ENCODE data around the gene APEH. TPM values are rescaled to one million over a fixed set of nuclear protein-coding genes. Genes with fewer than 3 reads are reported as not detected.

The APEH gene
- total and polyA plus RNA-seq, 2 of the 13 experiments (the other 11 are each of a cell fraction or from before 2014, with no cell fraction given) = 116 to 130 TPM

DNA sequence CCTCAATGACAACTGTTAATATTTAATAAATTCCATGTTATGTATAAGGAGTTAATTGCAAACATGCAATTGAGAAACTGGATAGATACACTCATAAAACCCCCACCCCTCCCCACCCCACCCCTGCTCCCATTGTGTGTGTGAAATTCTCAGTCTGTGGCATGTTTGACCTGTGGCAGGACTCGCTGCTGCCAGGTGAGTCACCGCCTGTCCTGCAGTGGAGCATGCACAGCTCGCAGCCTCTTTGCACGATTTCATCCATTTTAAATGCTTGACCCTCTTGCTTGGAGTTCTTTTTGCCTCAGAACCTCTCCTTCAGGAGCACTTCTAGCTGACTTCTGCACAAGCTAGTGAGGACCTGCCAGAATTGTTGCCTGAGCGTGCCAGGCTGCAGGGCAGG is 5.3 kb upstream of the APEH start:
- H3K79me2 ChIP-seq (ENCODE audit: insufficient read depth, low read length) = no peaks in the 10 kb centered on the region
- no peak for FAIRE-seq
- intact Hi-C loops (cut with micrococcal nuclease; ENCODE audit: unreplicated experiment) = loop anchor here (5.0 kb wide), 1 partner anchor 82 kb away; no protein-coding TSS in a partner anchor
- ATAC-seq = no peak
- peak; percentile 21 for DNase-seq (ENCODE audit: low spot score)
- H3K27me3 ChIP-seq (ENCODE audit: control insufficient read depth in 1 of 2, insufficient read depth in 2 of 2, low read length in 2 of 2) = no peaks in the 10 kb centered on the region
- no peaks in the 10 kb centered on the region for H3K9me3 ChIP-seq (ENCODE audit: low read length)
- WGBS (ENCODE audit: low lambda C conversion rate) = 12% methylated on average over 5 of the region's 5 CpGs
- no peaks in the 10 kb centered on the region for H4K20me1 ChIP-seq (ENCODE audit: insufficient read depth, low read length)
- in situ Hi-C loops (cut with HindIII; ENCODE audit: extremely low pct_ligation_motif_present, low pct_unique_long_range_greater_than_20kb) = no loop called here
- H3K9ac ChIP-seq (ENCODE audit: insufficient read depth, low read depth, low read length) = no peak overlapping the region
- 0 out of 6 replicates have a peak overlapping the region, but pooled peaks of 1 of the 3 experiments have one; percentile 2 for H3K4me3 ChIP-seq (replicated peaks in 1 of 3; ENCODE audit: insufficient read depth in 1 of 3, low read depth in 2 of 3, low read length in 3 of 3)
- TF ChIP-seq KDM1A (CRISPR knock-in tag; IDR thresholded peaks at IDR 0.05) (no peak), FOSL2 (CRISPR knock-in tag; IDR thresholded peaks at IDR 0.05) (peak; percentile 80)
- no peaks in the 10 kb centered on the region for H3K36me3 ChIP-seq (replicated peaks in 1 of 2; ENCODE audit: control insufficient read depth in 1 of 2, insufficient read depth in 2 of 2, low read length in 2 of 2)
- H2AFZ ChIP-seq (ENCODE audit: low read length) = no peak overlapping the region
- peaks cover 94% of the 10 kb centered on the region for H3K4me1 ChIP-seq (ENCODE audit: insufficient read depth, low read length)
- no TSS peak for BruUV-seq (replicated peaks)
- H3K27ac ChIP-seq (ENCODE audit: extremely low read length, insufficient read depth, low read length) = peak overlapping the region; percentile 80
- CTCF ChIA-PET (ENCODE audit: low intra/inter-chr PET ratio, low total read pairs) = interaction anchor here (0.8 kb wide), 1 partner anchor 129 kb away, joined by 4 read pairs; no protein-coding TSS in a partner anchor
- POLR2A ChIA-PET = interaction anchor here (0.8 to 2.0 kb wide), 3 partner anchors 114 to 132 kb away, joined by 5 to 28 read pairs (median 5); partner anchors contain the start of gene BSN
- H3K4me2 ChIP-seq (ENCODE audit: low read depth, low read length) = peak overlapping the region; percentile 27

DNA sequence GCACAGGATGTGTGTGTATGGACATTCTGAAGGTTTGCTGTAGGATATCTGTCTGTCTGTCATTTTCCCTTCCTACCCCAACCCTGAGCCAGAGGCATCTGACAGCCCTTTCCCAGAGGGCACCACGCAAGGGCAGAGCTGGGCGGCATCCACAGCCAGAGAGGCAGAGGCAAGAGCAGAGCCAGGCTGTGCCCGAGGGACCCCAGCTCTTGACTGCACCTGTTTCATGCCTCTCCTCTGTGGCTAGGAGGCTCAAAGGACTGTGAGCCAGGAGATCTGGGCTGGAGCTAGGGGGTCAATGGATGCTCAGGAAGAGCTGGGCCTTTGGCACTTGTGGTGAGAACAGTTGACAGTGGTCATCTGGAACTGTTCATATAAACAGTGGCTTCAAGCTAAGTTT is 4.8 kb upstream of the APEH start:
- intact Hi-C loops (cut with micrococcal nuclease; ENCODE audit: unreplicated experiment) = loop anchor here (5.0 kb wide), 1 partner anchor 82 kb away; no protein-coding TSS in a partner anchor
- CTCF ChIA-PET (ENCODE audit: low intra/inter-chr PET ratio, low total read pairs) = interaction anchor here (0.8 kb wide), 1 partner anchor 130 kb away, joined by 4 read pairs; no protein-coding TSS in a partner anchor
- Histone ChIP-seq H4K20me1 (ENCODE audit: insufficient read depth, low read length) (no peaks in the 10 kb centered on the region), H3K27ac (ENCODE audit: extremely low read length, insufficient read depth, low read length) (peak overlapping the region; percentile 45), H3K9ac (ENCODE audit: insufficient read depth, low read depth, low read length) (no peak overlapping the region), H3K9me3 (ENCODE audit: low read length) (no peaks in the 10 kb centered on the region), H3K36me3 (replicated peaks in 1 of 2; ENCODE audit: control insufficient read depth in 1 of 2, insufficient read depth in 2 of 2, low read length in 2 of 2) (no peaks in the 10 kb centered on the region), H3K4me3 (replicated peaks in 1 of 3; ENCODE audit: insufficient read depth in 1 of 3, low read depth in 2 of 3, low read length in 3 of 3) (no peak overlapping the region), H3K4me1 (ENCODE audit: insufficient read depth, low read length) (peaks cover 89% of the 10 kb centered on the region), H3K4me2 (ENCODE audit: low read depth, low read length) (no peak overlapping the region), H3K27me3 (ENCODE audit: control insufficient read depth in 1 of 2, insufficient read depth in 2 of 2, low read length in 2 of 2) (no peaks in the 10 kb centered on the region), H3K79me2 (ENCODE audit: insufficient read depth, low read length) (no peaks in the 10 kb centered on the region), H2AFZ (ENCODE audit: low read length) (no peak overlapping the region)
- DNase-seq (ENCODE audit: low spot score) = no peak
- in situ Hi-C loops (cut with HindIII; ENCODE audit: extremely low pct_ligation_motif_present, low pct_unique_long_range_greater_than_20kb) = no loop called here
- FAIRE-seq = no peak
- POLR2A ChIA-PET = interaction anchor here (0.8 to 2.0 kb wide), 3 partner anchors 115 to 132 kb away, joined by 5 to 28 read pairs (median 5); partner anchors contain the start of gene BSN
- no TSS peak for BruUV-seq (replicated peaks)
- WGBS (ENCODE audit: low lambda C conversion rate) = 87% methylated on average over 3 of the region's 3 CpGs
- ATAC-seq = no peak
- TF ChIP-seq, protein P1, sequence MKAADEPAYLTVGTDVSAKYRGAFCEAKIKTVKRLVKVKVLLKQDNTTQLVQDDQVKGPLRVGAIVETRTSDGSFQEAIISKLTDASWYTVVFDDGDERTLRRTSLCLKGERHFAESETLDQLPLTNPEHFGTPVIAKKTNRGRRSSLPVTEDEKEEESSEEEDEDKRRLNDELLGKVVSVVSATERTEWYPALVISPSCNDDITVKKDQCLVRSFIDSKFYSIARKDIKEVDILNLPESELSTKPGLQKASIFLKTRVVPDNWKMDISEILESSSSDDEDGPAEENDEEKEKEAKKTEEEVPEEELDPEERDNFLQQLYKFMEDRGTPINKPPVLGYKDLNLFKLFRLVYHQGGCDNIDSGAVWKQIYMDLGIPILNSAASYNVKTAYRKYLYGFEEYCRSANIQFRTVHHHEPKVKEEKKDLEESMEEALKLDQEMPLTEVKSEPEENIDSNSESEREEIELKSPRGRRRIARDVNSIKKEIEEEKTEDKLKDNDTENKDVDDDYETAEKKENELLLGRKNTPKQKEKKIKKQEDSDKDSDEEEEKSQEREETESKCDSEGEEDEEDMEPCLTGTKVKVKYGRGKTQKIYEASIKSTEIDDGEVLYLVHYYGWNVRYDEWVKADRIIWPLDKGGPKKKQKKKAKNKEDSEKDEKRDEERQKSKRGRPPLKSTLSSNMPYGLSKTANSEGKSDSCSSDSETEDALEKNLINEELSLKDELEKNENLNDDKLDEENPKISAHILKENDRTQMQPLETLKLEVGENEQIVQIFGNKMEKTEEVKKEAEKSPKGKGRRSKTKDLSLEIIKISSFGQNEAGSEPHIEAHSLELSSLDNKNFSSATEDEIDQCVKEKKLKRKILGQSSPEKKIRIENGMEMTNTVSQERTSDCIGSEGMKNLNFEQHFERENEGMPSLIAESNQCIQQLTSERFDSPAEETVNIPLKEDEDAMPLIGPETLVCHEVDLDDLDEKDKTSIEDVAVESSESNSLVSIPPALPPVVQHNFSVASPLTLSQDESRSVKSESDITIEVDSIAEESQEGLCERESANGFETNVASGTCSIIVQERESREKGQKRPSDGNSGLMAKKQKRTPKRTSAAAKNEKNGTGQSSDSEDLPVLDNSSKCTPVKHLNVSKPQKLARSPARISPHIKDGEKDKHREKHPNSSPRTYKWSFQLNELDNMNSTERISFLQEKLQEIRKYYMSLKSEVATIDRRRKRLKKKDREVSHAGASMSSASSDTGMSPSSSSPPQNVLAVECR (CRISPR knock-in tag; IDR thresholded peaks at IDR 0.05; ENCODE audit: borderline replicate concordance) = no peak
- TF ChIP-seq DMAP1 (CRISPR knock-in tag; IDR thresholded peaks at IDR 0.05) = no peak
- no peak for TF ChIP-seq ZNF335 (CRISPR knock-in tag; IDR thresholded peaks at IDR 0.05)
- no peak for TF ChIP-seq FOXP1 (IDR thresholded peaks at IDR 0.05)
- TF ChIP-seq FOXP1 (CRISPR knock-in tag; IDR thresholded peaks at IDR 0.05) = no peak
- TF ChIP-seq, protein P2, sequence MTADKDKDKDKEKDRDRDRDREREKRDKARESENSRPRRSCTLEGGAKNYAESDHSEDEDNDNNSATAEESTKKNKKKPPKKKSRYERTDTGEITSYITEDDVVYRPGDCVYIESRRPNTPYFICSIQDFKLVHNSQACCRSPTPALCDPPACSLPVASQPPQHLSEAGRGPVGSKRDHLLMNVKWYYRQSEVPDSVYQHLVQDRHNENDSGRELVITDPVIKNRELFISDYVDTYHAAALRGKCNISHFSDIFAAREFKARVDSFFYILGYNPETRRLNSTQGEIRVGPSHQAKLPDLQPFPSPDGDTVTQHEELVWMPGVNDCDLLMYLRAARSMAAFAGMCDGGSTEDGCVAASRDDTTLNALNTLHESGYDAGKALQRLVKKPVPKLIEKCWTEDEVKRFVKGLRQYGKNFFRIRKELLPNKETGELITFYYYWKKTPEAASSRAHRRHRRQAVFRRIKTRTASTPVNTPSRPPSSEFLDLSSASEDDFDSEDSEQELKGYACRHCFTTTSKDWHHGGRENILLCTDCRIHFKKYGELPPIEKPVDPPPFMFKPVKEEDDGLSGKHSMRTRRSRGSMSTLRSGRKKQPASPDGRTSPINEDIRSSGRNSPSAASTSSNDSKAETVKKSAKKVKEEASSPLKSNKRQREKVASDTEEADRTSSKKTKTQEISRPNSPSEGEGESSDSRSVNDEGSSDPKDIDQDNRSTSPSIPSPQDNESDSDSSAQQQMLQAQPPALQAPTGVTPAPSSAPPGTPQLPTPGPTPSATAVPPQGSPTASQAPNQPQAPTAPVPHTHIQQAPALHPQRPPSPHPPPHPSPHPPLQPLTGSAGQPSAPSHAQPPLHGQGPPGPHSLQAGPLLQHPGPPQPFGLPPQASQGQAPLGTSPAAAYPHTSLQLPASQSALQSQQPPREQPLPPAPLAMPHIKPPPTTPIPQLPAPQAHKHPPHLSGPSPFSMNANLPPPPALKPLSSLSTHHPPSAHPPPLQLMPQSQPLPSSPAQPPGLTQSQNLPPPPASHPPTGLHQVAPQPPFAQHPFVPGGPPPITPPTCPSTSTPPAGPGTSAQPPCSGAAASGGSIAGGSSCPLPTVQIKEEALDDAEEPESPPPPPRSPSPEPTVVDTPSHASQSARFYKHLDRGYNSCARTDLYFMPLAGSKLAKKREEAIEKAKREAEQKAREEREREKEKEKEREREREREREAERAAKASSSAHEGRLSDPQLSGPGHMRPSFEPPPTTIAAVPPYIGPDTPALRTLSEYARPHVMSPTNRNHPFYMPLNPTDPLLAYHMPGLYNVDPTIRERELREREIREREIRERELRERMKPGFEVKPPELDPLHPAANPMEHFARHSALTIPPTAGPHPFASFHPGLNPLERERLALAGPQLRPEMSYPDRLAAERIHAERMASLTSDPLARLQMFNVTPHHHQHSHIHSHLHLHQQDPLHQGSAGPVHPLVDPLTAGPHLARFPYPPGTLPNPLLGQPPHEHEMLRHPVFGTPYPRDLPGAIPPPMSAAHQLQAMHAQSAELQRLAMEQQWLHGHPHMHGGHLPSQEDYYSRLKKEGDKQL (CRISPR knock-in tag; IDR thresholded peaks at IDR 0.05; ENCODE audit: low read depth) = no peak
